GM19468 (cell line): ENCODE data around the gene ENPP7.

Experiments
- ATAC-seq: cut with Tn5 transposase; IDR thresholded peaks from one replicate; pipeline ENCODE4 v1.9.1; 2021; ENCODE audit warnings: mild to moderate bottlenecking, moderate library complexity, moderate number of reproducible peaks; ENCODE audit not compliant: unreplicated experiment; ENCODE audit errors: extremely low read depth

The ENPP7 gene, protein sequence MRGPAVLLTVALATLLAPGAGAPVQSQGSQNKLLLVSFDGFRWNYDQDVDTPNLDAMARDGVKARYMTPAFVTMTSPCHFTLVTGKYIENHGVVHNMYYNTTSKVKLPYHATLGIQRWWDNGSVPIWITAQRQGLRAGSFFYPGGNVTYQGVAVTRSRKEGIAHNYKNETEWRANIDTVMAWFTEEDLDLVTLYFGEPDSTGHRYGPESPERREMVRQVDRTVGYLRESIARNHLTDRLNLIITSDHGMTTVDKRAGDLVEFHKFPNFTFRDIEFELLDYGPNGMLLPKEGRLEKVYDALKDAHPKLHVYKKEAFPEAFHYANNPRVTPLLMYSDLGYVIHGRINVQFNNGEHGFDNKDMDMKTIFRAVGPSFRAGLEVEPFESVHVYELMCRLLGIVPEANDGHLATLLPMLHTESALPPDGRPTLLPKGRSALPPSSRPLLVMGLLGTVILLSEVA

GRCh38 chr17:79730769-79731483 is at the start of gene ENPP7:
ENPP7 (plus strand) TSS chr17:79730943; CDS start chr17:79731140, 197 bp downstream.
- no peak for ATAC-seq

DNA sequence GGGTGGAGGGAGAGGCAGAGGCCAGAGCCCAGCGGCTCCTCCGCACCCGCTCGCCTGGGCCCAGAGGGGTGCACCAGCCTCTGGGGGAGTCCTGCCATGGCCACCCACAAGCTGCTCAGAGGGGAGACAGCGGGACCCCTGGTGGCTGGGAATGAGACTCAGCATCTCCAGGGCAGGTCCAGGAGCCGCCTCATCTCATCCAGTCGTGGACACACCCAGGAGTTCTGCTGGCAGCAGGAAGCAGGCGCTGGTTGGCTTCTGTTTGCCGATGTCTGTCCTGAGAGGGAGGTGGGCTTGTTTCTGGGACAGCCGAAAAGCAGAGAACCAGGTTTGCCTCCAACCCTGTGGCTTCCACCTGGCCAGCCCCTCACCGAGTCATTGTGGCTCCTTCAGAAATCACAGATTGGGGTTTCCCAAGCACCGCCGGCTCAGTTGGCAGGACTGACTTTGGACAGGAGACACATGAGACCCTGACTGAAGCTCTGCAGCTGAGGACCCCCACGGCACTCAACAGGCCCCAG is 49.6 kb upstream of the ENPP7 start:
- no peak for ATAC-seq

GRCh38 chr17:79681628-79682261 is 49.0 kb upstream of the ENPP7 start:
- no peak for ATAC-seq

DNA sequence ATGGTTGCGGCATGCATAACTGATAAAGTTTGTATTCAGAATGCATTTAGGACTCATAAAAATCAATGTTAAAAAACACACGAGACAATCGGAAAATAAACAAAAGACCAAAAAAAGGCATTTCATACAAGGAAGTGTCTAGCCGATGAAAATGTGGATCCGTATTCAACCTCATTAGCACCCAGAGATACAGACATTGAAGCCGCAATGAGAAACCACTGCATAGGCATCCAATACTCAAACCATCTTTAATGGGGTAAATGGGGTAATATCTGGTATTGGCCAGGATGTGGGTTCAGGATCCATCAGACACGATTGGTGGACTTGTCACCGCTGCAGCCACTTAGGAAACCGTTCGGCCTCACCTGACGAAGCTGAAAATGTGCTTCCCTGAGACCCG is 47.4 kb upstream of the ENPP7 start:
- ATAC-seq, result no peak

DNA sequence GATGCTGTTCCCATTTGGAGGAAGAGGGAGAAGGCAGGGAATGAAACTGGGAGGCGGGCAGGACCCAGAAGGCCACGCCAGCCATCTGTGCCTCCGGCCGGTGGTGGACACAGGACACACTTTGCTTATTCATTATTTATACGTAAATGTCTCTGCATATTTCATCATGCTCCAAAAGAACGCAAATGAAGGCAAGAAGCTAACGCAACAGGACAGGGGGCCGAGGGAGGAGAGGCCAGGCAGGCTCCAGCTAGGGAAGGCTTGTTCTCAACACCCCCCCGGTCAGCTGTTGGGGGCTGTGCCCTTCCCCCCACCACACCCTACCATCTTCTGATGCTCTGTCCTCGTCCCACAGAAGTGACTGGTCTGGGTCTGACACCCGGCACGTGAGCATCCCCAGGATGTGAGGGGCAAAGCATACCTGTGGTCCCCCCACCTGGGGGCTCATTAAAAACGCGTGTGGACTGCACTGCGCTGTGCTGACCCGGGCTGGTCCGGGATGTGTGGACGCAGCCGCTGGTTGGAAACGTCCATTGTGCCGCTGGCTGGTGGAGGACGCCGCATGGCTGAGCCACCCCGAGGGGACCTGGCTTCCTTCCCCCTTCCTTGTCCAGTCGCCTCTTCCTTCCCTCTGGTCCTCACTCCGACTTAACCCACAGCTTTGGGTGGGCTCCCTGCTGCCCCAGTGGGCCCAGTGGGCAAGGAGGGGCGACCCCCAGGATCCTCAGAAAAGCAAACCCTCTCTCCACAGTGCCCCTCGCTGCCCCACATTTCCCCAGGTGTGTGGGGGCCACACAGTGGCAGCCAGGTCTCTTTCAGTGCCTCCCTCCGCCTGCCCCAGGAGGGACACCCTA is 46.4 kb upstream of the ENPP7 start:
- ATAC-seq, result no peak

GRCh38 chr17:79685121-79685520 is 45.6 kb upstream of the ENPP7 start:
- ATAC-seq, result no peak

DNA sequence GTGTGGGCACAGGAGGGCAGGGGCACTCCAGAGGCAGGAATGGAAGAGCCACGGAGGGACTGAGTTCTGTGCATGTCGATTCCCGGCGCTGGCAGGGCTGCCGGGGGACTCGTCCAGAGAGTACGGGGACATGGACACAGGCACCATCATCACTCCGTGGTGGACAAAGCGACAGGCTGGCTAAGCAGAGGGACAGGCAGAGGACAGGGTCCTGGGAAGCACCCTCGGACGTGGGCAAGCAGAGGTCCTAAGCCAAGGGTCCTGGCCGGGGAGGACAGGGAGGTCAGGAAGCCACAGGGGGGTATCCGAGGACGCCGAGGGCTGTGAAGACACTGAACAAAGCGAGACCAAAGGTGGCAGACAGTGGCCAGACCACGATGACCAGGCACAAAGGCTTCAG is 44.3 kb upstream of the ENPP7 start:
- no peak for ATAC-seq

DNA sequence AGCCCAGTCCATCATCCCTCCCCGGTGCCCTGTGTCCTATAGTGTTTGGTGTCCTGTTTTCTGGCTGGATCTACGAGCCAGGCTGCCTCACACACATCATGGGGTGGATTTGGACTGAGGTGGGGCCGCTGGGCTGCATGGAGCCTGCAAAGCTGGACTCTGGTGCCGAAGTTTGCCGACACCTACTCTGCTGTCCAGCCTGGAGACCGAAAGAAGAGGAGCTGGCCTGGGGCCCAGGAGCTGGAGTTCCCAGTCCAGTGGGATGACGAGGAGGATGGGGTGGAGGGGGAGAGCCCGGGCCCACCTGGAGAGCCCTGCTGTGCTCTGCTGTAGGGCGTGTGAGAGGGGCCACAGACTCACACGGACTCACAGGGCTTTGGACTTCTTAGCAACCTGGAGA is 40.3 kb upstream of the ENPP7 start:
- no peak for ATAC-seq

- no peak for ATAC-seq
Measured at GRCh38 chr17:79690988-79691836, 39.5 kb upstream of the ENPP7 start.

GRCh38 chr17:79691931-79692330 is 38.8 kb upstream of the ENPP7 start:
- no peak for ATAC-seq

- no peak for ATAC-seq
Measured at GRCh38 chr17:79693419-79693818, 37.3 kb upstream of the ENPP7 start.

DNA sequence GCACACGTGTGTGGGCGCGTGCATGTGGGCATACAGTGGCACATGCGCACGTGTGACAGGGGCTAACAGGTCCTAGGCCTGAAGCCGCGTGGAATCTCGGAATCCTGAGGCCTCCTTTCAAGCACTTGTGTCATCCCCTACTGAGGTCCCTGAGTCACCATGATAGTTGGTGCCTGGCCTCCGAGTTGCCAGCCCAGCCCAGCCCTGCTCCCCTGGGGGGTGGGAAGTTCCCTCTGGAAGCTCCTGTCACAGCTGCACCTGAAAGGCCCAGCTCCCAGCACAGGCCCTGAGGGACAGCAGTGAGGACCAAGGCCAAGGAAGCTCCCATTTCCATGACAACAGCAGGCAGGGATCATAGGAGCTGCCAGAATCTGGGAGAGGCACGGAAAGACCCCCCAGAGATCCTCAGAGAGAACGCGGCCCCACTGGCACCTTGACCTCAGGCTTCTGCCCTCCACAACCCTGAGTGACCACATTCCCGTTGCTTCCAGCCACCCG is 35.4 kb upstream of the ENPP7 start:
- no peak for ATAC-seq

GRCh38 chr17:79695797-79696609 is 34.7 kb upstream of the ENPP7 start:
- ATAC-seq, result no peak

DNA sequence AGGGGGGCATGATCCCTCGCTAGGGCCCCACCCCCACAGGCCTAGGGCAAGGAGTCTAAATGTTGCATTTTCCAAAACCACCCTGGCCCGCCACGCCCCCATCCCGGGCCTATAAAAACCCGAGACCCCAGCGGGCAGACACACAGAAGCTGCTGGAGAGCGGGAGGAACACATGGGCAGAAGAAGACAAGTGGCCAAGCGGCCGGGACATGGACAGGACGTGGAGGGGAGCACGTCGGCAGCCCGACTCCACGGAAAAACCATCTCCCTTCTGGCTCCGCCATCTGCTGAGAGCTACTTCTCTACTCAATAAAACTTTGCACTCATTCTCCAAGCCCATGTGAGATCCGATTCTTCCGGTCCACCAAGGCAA is 34.1 kb upstream of the ENPP7 start:
- ATAC-seq, result no peak

- no peak for ATAC-seq
Measured at GRCh38 chr17:79698146-79698846, 32.4 kb upstream of the ENPP7 start.

DNA sequence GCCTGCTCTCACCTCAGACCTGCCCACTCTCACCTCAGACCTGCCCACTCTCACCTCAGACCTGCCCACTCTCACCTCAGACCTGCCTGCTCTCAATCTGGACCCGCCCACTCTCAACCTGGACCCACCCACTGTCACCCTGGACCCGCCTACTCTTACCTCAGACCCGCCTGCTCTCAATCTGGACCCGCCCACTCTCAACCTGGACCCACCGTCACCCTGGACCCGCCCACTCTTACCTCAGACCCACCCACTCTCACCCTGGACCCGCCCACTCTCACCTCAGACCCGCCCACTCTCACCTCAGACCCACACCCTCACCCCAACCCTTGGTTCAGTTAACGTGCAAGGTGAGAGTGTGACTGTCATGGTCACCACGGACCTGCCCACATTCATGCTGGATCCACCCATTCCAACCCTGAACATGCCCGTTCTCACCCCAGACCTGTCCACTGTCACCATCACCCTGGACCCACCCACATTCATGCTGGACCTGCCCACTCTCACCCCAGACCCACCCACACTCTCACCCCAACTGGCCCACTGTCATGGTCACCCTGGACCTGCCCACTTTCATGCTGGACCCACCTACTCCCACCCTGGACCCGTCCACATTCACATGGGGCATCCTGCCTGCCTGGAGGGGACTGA is 31.2 kb upstream of the ENPP7 start:
- ATAC-seq, result no peak

DNA sequence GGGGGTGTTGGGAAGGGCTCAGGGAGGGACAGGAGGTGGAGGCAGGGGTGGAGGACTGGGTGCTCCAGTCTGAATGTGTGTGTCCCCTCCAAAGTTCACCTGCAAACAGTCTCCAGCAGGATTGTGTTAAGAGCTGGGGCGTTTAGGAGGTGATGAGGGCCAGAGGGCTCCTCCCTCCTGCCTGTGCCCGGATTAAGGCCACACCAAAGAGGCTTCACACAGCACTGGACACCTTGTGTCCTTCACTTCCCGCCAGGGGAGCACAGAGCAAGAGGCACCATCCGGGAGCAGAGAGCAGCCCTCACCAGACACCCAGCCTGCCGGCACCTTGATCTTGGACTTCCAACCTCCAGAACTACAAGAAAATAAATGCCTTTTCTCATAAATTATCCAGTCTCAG is 30.2 kb upstream of the ENPP7 start:
- ATAC-seq, result no peak
